Keratinocyte (primary cell): ENCODE measurements around the gene CUTA.

Source experiments
- EZH2 ChIP-seq: IDR thresholded peaks from one replicate; pipeline ENCODE4 v1.6.1; 2012; ENCODE audit warnings: inconsistent platforms, mild to moderate bottlenecking, low read length, moderate library complexity
- TF ChIP-seq, protein P1 (sequence below), 3 experiments: IDR thresholded peaks in 1 of 3; conservative IDR thresholded peaks in 1 of 3; optimal IDR thresholded peaks in 1 of 3; 2 replicates in 2 of 3; 3 replicates in 1 of 3; pipeline versions ENCODE3 to v1.5.1; 2011; ENCODE audit warnings: low read length in 3 of 3, mild to moderate bottlenecking in 3 of 3, moderate library complexity in 2 of 3, control low read depth in 1 of 3, inconsistent platforms in 1 of 3; ENCODE audit not compliant: insufficient read depth in 2 of 3; ENCODE audit errors: extremely low read depth in 1 of 3

DNA sequence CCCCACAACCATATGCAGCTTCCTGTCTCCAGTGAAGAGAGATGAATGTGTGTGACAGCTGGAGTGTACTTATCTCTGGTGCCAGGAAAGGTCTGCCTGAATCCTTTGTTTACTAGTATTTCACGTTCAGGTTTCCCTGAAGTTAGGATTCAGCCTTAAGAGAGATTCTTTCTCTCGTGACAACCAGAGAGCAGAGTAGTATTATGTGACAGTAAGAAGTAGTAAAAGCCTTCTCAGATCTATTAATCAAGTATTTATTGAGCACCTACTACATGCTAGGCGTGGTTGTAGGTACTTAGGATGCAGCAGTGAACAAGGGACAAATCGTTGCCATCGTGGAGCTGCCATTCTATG, 25.3 kb downstream of the CUTA start:
- TF ChIP-seq, protein P1, sequence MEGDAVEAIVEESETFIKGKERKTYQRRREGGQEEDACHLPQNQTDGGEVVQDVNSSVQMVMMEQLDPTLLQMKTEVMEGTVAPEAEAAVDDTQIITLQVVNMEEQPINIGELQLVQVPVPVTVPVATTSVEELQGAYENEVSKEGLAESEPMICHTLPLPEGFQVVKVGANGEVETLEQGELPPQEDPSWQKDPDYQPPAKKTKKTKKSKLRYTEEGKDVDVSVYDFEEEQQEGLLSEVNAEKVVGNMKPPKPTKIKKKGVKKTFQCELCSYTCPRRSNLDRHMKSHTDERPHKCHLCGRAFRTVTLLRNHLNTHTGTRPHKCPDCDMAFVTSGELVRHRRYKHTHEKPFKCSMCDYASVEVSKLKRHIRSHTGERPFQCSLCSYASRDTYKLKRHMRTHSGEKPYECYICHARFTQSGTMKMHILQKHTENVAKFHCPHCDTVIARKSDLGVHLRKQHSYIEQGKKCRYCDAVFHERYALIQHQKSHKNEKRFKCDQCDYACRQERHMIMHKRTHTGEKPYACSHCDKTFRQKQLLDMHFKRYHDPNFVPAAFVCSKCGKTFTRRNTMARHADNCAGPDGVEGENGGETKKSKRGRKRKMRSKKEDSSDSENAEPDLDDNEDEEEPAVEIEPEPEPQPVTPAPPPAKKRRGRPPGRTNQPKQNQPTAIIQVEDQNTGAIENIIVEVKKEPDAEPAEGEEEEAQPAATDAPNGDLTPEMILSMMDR (optimal IDR thresholded peaks at IDR 0.05 in 1 of 3, IDR thresholded peaks at IDR 0.05 in 1 of 3, conservative IDR thresholded peaks at IDR 0.05 in 1 of 3; ENCODE audit: extremely low read depth in 1 of 3, insufficient read depth in 2 of 3, low read length in 3 of 3), result no peak
- no peak for TF ChIP-seq EZH2
